ENCODE results near the gene RFX4. TPM values are rescaled to one million over a fixed set of nuclear protein-coding genes. Genes with fewer than 3 reads are reported as not detected.

The RFX4 gene
- total and polyA plus RNA-seq, 2 donors from 2014 or later = not detected

DNA sequence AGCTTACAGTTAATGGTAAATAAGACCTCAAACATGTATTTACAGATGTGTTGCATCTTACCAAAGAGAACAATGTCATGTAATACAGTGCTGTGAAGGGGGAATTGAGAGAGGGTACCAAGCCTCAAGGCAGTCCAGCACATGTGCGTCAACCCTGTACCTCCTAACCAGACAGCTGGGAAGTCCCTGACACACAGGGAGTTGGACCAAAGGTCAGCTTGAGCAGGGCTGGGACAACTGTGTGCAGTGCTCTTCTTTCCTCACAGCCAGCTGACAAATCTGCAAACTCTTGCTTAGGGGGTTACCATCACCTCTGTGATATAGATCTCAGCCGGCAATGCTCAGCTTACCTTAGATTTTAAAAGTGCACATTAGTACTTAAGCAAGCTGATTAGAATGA lies 134.9 kb downstream of the RFX4 start:
- Histone ChIP-seq H3K9me3 (ENCODE audit: control insufficient read depth in 2 of 3, insufficient read depth in 1 of 3, low read length in 3 of 3) (no peaks in the 10 kb centered on the region), H3K27ac (ENCODE audit: low read depth in 2 of 2, low read length in 2 of 2) (no peak overlapping the region), H3K9ac (ENCODE audit: low read length in 3 of 3) (no peak overlapping the region), H3K4me3 (ENCODE audit: low read length in 3 of 3) (no peak overlapping the region), H3K4me1 (ENCODE audit: control insufficient read depth in 2 of 3, insufficient read depth in 2 of 3, low read depth in 1 of 3, low read length in 3 of 3) (peaks cover 0 to 5% (median 0%) of the 10 kb centered on the region in 3 donors), H3K36me3 (ENCODE audit: control insufficient read depth in 2 of 3, insufficient read depth in 3 of 3, low read length in 3 of 3) (no peaks in the 10 kb centered on the region), H3K27me3 (ENCODE audit: control insufficient read depth, insufficient read depth, low read length) (no peaks in the 10 kb centered on the region)
- no peak for FAIRE-seq
- DNase-seq = no peak
- TF ChIP-seq, protein P1, sequence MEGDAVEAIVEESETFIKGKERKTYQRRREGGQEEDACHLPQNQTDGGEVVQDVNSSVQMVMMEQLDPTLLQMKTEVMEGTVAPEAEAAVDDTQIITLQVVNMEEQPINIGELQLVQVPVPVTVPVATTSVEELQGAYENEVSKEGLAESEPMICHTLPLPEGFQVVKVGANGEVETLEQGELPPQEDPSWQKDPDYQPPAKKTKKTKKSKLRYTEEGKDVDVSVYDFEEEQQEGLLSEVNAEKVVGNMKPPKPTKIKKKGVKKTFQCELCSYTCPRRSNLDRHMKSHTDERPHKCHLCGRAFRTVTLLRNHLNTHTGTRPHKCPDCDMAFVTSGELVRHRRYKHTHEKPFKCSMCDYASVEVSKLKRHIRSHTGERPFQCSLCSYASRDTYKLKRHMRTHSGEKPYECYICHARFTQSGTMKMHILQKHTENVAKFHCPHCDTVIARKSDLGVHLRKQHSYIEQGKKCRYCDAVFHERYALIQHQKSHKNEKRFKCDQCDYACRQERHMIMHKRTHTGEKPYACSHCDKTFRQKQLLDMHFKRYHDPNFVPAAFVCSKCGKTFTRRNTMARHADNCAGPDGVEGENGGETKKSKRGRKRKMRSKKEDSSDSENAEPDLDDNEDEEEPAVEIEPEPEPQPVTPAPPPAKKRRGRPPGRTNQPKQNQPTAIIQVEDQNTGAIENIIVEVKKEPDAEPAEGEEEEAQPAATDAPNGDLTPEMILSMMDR (IDR thresholded peaks at IDR 0.05; ENCODE audit: borderline replicate concordance, extremely low read depth, insufficient read depth) = no peak
- intact Hi-C loops (cut with DNase I) = no loop called here

DNA sequence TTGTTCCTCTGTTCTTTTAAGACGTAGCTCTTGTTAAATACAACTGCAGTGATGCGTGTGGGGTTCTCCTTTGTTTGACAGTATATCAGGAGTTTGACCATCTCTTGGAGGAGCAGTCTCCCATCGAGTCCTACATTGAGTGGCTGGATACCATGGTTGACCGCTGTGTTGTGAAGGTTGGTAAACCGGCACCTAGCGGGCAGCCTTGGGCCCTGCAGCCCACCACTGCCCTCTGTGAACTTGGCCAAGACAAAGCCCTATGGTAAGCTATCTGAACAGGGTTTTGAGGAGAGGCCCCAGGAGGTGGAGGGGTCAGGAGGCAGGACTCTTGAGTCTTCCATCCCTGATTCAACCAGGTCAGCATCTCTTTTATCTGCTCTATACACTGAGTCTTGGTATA lies 137.1 kb downstream of the RFX4 start:
- Histone ChIP-seq H3K27me3 (ENCODE audit: control insufficient read depth, insufficient read depth, low read length) (no peaks in the 10 kb centered on the region), H3K9ac (ENCODE audit: low read length in 3 of 3) (no peak overlapping the region), H3K4me3 (ENCODE audit: low read length in 3 of 3) (no peak overlapping the region), H3K27ac (ENCODE audit: low read depth in 2 of 2, low read length in 2 of 2) (no peak overlapping the region), H3K4me1 (ENCODE audit: control insufficient read depth in 2 of 3, insufficient read depth in 2 of 3, low read depth in 1 of 3, low read length in 3 of 3) (peaks cover 0 to 5% (median 0%) of the 10 kb centered on the region in 3 donors), H3K9me3 (ENCODE audit: control insufficient read depth in 2 of 3, insufficient read depth in 1 of 3, low read length in 3 of 3) (no peaks in the 10 kb centered on the region), H3K36me3 (ENCODE audit: control insufficient read depth in 2 of 3, insufficient read depth in 3 of 3, low read length in 3 of 3) (no peaks in the 10 kb centered on the region)
- intact Hi-C loops (cut with DNase I) = no loop called here
- FAIRE-seq (no peak), DNase-seq (no peak)
- TF ChIP-seq, protein P1 (IDR thresholded peaks at IDR 0.05; ENCODE audit: borderline replicate concordance, extremely low read depth, insufficient read depth) = no peak

DNA sequence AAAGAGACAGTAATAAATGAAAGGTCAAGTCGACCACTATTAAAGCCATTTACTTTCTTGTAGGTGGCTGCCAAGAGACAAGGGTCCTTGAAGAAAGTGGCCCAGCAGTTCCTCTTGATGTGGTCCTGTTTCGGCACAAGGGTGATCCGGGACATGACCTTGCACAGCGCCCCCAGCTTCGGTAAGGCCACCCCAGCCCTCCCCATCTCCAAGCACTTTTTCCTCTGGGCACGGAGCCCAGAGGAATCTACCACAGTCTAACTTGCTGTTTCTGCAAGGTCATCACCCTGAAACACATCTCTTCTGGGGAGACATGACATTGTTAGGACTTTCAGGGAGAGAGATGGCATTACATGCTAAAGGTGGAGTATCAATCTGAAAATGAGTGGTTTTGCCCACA lies 137.9 kb downstream of the RFX4 start:
- TF ChIP-seq, protein P1 (IDR thresholded peaks at IDR 0.05; ENCODE audit: borderline replicate concordance, extremely low read depth, insufficient read depth) = no peak
- Histone ChIP-seq H3K9ac (ENCODE audit: low read length in 3 of 3) (no peak overlapping the region), H3K36me3 (ENCODE audit: control insufficient read depth in 2 of 3, insufficient read depth in 3 of 3, low read length in 3 of 3) (no peaks in the 10 kb centered on the region), H3K27ac (ENCODE audit: low read depth in 2 of 2, low read length in 2 of 2) (no peak overlapping the region), H3K9me3 (ENCODE audit: control insufficient read depth in 2 of 3, insufficient read depth in 1 of 3, low read length in 3 of 3) (no peaks in the 10 kb centered on the region), H3K27me3 (ENCODE audit: control insufficient read depth, insufficient read depth, low read length) (no peaks in the 10 kb centered on the region), H3K4me1 (ENCODE audit: control insufficient read depth in 2 of 3, insufficient read depth in 2 of 3, low read depth in 1 of 3, low read length in 3 of 3) (peaks cover 0 to 5% (median 0%) of the 10 kb centered on the region in 3 donors), H3K4me3 (ENCODE audit: low read length in 3 of 3) (no peak overlapping the region)
- no peak for DNase-seq
- FAIRE-seq = no peak
- intact Hi-C loops (cut with DNase I) = no loop called here

DNA sequence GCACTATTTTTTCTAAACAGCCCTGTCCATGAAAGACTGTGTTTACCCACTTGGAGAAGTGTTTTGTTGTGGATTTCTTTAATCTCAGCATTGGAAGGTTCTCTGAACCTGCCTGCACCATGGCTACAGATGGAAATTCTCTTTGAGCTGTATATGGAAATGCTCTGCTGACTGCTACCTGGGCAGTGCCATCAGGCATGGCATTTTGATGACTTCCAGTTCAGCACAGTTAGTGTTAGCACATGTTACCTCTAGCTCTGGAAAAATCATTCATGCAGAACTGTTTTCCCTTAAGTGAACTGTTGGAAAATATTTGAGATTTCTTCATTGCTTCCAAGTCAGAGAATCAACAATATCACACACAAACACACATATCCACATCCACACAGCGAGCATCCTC lies 139.1 kb downstream of the RFX4 start:
- TF ChIP-seq, protein P1 (IDR thresholded peaks at IDR 0.05; ENCODE audit: borderline replicate concordance, extremely low read depth, insufficient read depth) = no peak
- DNase-seq (peak in 2 of 5 donors; percentile 38 to 42), FAIRE-seq (no peak)
- H3K9me3 ChIP-seq (ENCODE audit: control insufficient read depth in 2 of 3, insufficient read depth in 1 of 3, low read length in 3 of 3) = no peaks in the 10 kb centered on the region
- H3K4me3 ChIP-seq (ENCODE audit: low read length in 3 of 3) = no peak overlapping the region
- intact Hi-C loops (cut with DNase I) = no loop called here
- H3K4me1 ChIP-seq (ENCODE audit: control insufficient read depth in 2 of 3, insufficient read depth in 2 of 3, low read depth in 1 of 3, low read length in 3 of 3) = peaks cover 0 to 5% (median 0%) of the 10 kb centered on the region in 3 donors
- H3K36me3 ChIP-seq (ENCODE audit: control insufficient read depth in 2 of 3, insufficient read depth in 3 of 3, low read length in 3 of 3) = no peaks in the 10 kb centered on the region
- H3K9ac ChIP-seq (ENCODE audit: low read length in 3 of 3) = no peak overlapping the region
- no peak overlapping the region for H3K27ac ChIP-seq (ENCODE audit: low read depth in 2 of 2, low read length in 2 of 2)
- no peaks in the 10 kb centered on the region for H3K27me3 ChIP-seq (ENCODE audit: control insufficient read depth, insufficient read depth, low read length)
